Keratinocyte (primary cell): ENCODE data around the gene CCR5. TPM values are rescaled to one million over a fixed set of nuclear protein-coding genes. Genes with fewer than 3 reads are reported as not detected.

Experiments
- DNase-seq: peaks from one replicate; pipeline ENCODE4 v3.0.0-alpha.2; 2011; ENCODE audit warnings: low read depth, missing footprints, low spot score
- FAIRE-seq: peaks from 2 replicates; lab custom pipeline; 2011; peaks lifted over from hg19 to GRCh38; lab: Jason Lieb, UNC
- H2AFZ ChIP-seq: 2 replicates; pipeline ENCODE4 v1.6.0; 2012; ENCODE audit warnings: low read length, control low read depth, inconsistent platforms; ENCODE audit not compliant: control insufficient read depth
- H3K27ac ChIP-seq: 2 replicates; pipeline ENCODE4 v1.5.1; 2011; ENCODE audit warnings: low read length; ENCODE audit not compliant: control insufficient read depth, insufficient read depth
- H3K27me3 ChIP-seq: 3 replicates; pipeline ENCODE4 v1.6.0; 2011; ENCODE audit warnings: low read length; ENCODE audit not compliant: control insufficient read depth, insufficient read depth; ENCODE audit errors: extremely low read depth
- H3K36me3 ChIP-seq, 2 experiments: 2 replicates in 1 of 2; 3 replicates in 1 of 2; pipeline ENCODE4 v1.5.1; 2011; ENCODE audit warnings: low read length in 2 of 2, mild to moderate bottlenecking in 1 of 2; ENCODE audit not compliant: control insufficient read depth in 2 of 2, insufficient read depth in 2 of 2; ENCODE audit errors: extremely low read depth in 1 of 2
- H3K4me1 ChIP-seq: 3 replicates; pipeline ENCODE4 v1.5.1; 2011; ENCODE audit warnings: low read length; ENCODE audit not compliant: control insufficient read depth, insufficient read depth; ENCODE audit errors: extremely low read depth
- H3K4me2 ChIP-seq: 3 replicates; pipeline ENCODE4 v1.6.0; 2011; ENCODE audit warnings: low read depth, low read length; ENCODE audit not compliant: control insufficient read depth, insufficient read depth; ENCODE audit errors: extremely low read depth
- H3K4me3 ChIP-seq, 3 experiments: fragments of 200-600 bp in 1 of 3; sonication (generic) in 1 of 3; 2 replicates in 2 of 3; 3 replicates in 1 of 3; pipeline ENCODE4 v1.5.1; 2011 to 2016; ENCODE audit warnings: low read length in 3 of 3, mild to moderate bottlenecking in 3 of 3, control low read depth in 2 of 3, inconsistent platforms in 1 of 3, low read depth in 1 of 3, mixed read lengths in 1 of 3, mixed run types in 1 of 3, moderate library complexity in 1 of 3; ENCODE audit not compliant: control insufficient read depth in 2 of 3, insufficient read depth in 2 of 3; ENCODE audit errors: extremely low read depth in 1 of 3
- H3K79me2 ChIP-seq: 2 replicates; pipeline ENCODE4 v1.6.0; 2012; ENCODE audit warnings: low read length; ENCODE audit not compliant: control insufficient read depth, insufficient read depth
- H3K9ac ChIP-seq: 3 replicates; pipeline ENCODE4 v1.6.0; 2011; ENCODE audit warnings: low read length; ENCODE audit not compliant: control insufficient read depth, insufficient read depth; ENCODE audit errors: extremely low read depth
- H3K9me1 ChIP-seq: 3 replicates; pipeline ENCODE4 v1.6.0; 2011; ENCODE audit warnings: low read length; ENCODE audit not compliant: control insufficient read depth, insufficient read depth; ENCODE audit errors: extremely low read depth
- H3K9me3 ChIP-seq: 2 replicates; pipeline ENCODE4 v1.5.1; 2012; ENCODE audit warnings: low read depth, low read length; ENCODE audit not compliant: control insufficient read depth
- H4K20me1 ChIP-seq: 3 replicates; pipeline ENCODE4 v1.6.0; 2011; ENCODE audit warnings: low read length; ENCODE audit not compliant: control insufficient read depth, insufficient read depth; ENCODE audit errors: extremely low read depth
- CTCF ChIP-seq, 3 experiments: IDR thresholded peaks in 1 of 3; conservative IDR thresholded peaks in 1 of 3; optimal IDR thresholded peaks in 1 of 3; 2 replicates in 2 of 3; 3 replicates in 1 of 3; pipeline versions ENCODE3 to v1.5.1; 2011; ENCODE audit warnings: low read length in 3 of 3, mild to moderate bottlenecking in 3 of 3, moderate library complexity in 2 of 3, control low read depth in 1 of 3, inconsistent platforms in 1 of 3; ENCODE audit not compliant: insufficient read depth in 2 of 3; ENCODE audit errors: extremely low read depth in 1 of 3
- EZH2 ChIP-seq: IDR thresholded peaks from one replicate; pipeline ENCODE4 v1.6.1; 2012; ENCODE audit warnings: inconsistent platforms, mild to moderate bottlenecking, low read length, moderate library complexity
- dilution Hi-C: fragments of 300-500 bp; cut with MboI; formaldehyde crosslinking; loops from one replicate; pipeline ENCODE4 v1.7.0; 2020; ENCODE audit warnings: low sequenced_read_pairs; ENCODE audit not compliant: extremely low pct_ligation_motif_present
- polyA plus RNA-seq, 5 experiments: library from polyadenylated mRNA; depleted of rRNA in 3 of 5; stranded (reverse) in 3 of 5; stranded (forward) in 1 of 5; unstranded in 1 of 5; fragments of >200 nt; gene quantifications; 1 replicate in 1 of 5; 2 replicates in 3 of 5; 3 replicates in 1 of 5; pipeline versions ENCODE4 v1.2.1 to v1.2.3, GENCODE V29; 2011 to 2012; ENCODE audit warnings: missing spikeins in 2 of 5, low read depth in 1 of 5, low replicate concordance in 1 of 5

The CCR5 gene
- polyA plus RNA-seq, 1 donor (not counting 4 experiments of a cell fraction or from before 2014, with no cell fraction given): 0.14 TPM

GRCh38 chr3:46356909-46357308 lies 13.8 kb upstream of the CCR5 start:
- Histone ChIP-seq H3K9me3 (no peaks in the 10 kb centered on the region), H3K4me1 (peaks cover 3% of the 10 kb centered on the region), H3K9ac (no peak overlapping the region), H3K36me3 (no peaks in the 10 kb centered on the region), H4K20me1 (no peaks in the 10 kb centered on the region), H3K27me3 (peaks cover 44% of the 10 kb centered on the region), H3K4me2 (no peak overlapping the region), H2AFZ (no peak overlapping the region), H3K27ac (no peak overlapping the region), H3K4me3 (no peak overlapping the region), H3K79me2 (no peaks in the 10 kb centered on the region), H3K9me1 (no peaks in the 10 kb centered on the region)
- dilution Hi-C loops: no loop called here
- FAIRE-seq (no peak), DNase-seq (no peak)
- TF ChIP-seq CTCF (optimal IDR thresholded peaks at IDR 0.05 in 1 of 3, IDR thresholded peaks at IDR 0.05 in 1 of 3, conservative IDR thresholded peaks at IDR 0.05 in 1 of 3; ENCODE audit: extremely low read depth in 1 of 3, insufficient read depth in 2 of 3, low read length in 3 of 3): no peak
- TF ChIP-seq EZH2: no peak

GRCh38 chr3:46358466-46358865 lies 12.3 kb upstream of the CCR5 start:
- dilution Hi-C loops: no loop called here
- peaks cover 3% of the 10 kb centered on the region for H3K4me1 ChIP-seq
- no peak for TF ChIP-seq CTCF (optimal IDR thresholded peaks at IDR 0.05 in 1 of 3, IDR thresholded peaks at IDR 0.05 in 1 of 3, conservative IDR thresholded peaks at IDR 0.05 in 1 of 3; ENCODE audit: extremely low read depth in 1 of 3, insufficient read depth in 2 of 3, low read length in 3 of 3)
- TF ChIP-seq EZH2: no peak
- no peak overlapping the region for H3K4me3 ChIP-seq
- H3K4me2 ChIP-seq: no peak overlapping the region
- H3K9ac ChIP-seq: no peak overlapping the region
- no peak for DNase-seq
- no peak overlapping the region for H2AFZ ChIP-seq
- H3K9me1 ChIP-seq: no peaks in the 10 kb centered on the region
- no peak for FAIRE-seq
- no peaks in the 10 kb centered on the region for H4K20me1 ChIP-seq
- H3K36me3 ChIP-seq: no peaks in the 10 kb centered on the region
- no peak overlapping the region for H3K27ac ChIP-seq
- no peaks in the 10 kb centered on the region for H3K79me2 ChIP-seq
- H3K9me3 ChIP-seq: no peaks in the 10 kb centered on the region
- peaks cover 40% of the 10 kb centered on the region for H3K27me3 ChIP-seq
